Measurements from ENCODE around the gene RAB31.

DNA sequence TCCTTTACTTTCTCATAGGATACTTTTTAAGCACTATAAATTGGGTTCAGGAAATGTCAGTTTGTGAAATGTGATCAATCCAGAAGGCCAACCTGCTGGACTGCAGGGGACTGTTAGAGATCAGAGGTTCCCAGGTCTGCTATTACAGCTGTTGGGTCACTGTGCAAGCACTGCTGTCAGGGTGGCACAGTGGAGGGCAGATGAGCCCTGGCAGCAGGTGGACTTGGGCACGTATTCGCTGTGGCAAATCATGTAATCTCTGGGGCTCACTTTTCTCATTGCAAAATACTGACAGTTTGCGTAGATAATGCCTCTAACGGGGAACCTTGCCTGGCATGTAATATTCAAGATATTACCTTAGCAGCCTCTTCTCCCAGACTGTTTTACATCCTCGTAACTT, 18.1 kb downstream of the RAB31 start:
- TF ChIP-seq, protein P1, sequence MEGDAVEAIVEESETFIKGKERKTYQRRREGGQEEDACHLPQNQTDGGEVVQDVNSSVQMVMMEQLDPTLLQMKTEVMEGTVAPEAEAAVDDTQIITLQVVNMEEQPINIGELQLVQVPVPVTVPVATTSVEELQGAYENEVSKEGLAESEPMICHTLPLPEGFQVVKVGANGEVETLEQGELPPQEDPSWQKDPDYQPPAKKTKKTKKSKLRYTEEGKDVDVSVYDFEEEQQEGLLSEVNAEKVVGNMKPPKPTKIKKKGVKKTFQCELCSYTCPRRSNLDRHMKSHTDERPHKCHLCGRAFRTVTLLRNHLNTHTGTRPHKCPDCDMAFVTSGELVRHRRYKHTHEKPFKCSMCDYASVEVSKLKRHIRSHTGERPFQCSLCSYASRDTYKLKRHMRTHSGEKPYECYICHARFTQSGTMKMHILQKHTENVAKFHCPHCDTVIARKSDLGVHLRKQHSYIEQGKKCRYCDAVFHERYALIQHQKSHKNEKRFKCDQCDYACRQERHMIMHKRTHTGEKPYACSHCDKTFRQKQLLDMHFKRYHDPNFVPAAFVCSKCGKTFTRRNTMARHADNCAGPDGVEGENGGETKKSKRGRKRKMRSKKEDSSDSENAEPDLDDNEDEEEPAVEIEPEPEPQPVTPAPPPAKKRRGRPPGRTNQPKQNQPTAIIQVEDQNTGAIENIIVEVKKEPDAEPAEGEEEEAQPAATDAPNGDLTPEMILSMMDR (IDR thresholded peaks at IDR 0.05): no peak
- TF ChIP-seq POLR2A (IDR thresholded peaks at IDR 0.05): no peak
